Hepatocyte (in vitro differentiated cells): ENCODE results near the gene C19orf12. TPM values are rescaled to one million over a fixed set of nuclear protein-coding genes. Genes with fewer than 3 reads are reported as not detected.

Experiments
- DNase-seq: peaks from one replicate; pipeline ENCODE4 v3.0.0-alpha.2; 2016; ENCODE audit warnings: low spot score
- H2AFZ ChIP-seq: fragments of 200-600 bp; sonication (generic); 2 replicates; pipeline ENCODE4 v1.6.0; 2016; ENCODE audit warnings: antibody characterized with exemption, mild to moderate bottlenecking
- H3K27ac ChIP-seq: fragments of 200-600 bp; sonication (generic); 2 replicates; pipeline ENCODE4 v1.5.1; 2016; ENCODE audit warnings: mild to moderate bottlenecking
- H3K27me3 ChIP-seq: fragments of 200-600 bp; sonication (generic); 2 replicates; pipeline ENCODE4 v1.6.1; 2016
- H3K36me3 ChIP-seq: fragments of 200-600 bp; sonication (generic); replicated peaks from 2 replicates; pipeline ENCODE4 v1.5.1; 2016; ENCODE audit warnings: low read depth; ENCODE audit not compliant: insufficient read depth
- H3K4me1 ChIP-seq: fragments of 200-600 bp; sonication (generic); 2 replicates; pipeline ENCODE4 v1.5.1; 2016; ENCODE audit warnings: mild to moderate bottlenecking, moderate library complexity; ENCODE audit not compliant: insufficient read depth
- H3K4me2 ChIP-seq: fragments of 200-600 bp; sonication (generic); 2 replicates; pipeline ENCODE4 v1.6.0; 2016
- H3K4me3 ChIP-seq: fragments of 200-600 bp; sonication (generic); 2 replicates; pipeline ENCODE4 v1.5.1; 2016; ENCODE audit warnings: mild to moderate bottlenecking
- H3K79me2 ChIP-seq: fragments of 200-600 bp; sonication (generic); 2 replicates; pipeline ENCODE4 v1.6.0; 2017; ENCODE audit warnings: mild to moderate bottlenecking
- H3K9me2 ChIP-seq: fragments of 200-600 bp; sonication (generic); replicated peaks from 2 replicates; pipeline ENCODE4 v1.6.0; 2017; ENCODE audit warnings: mild to moderate bottlenecking; ENCODE audit not compliant: insufficient read depth
- H3K9me3 ChIP-seq: fragments of 200-600 bp; sonication (generic); 2 replicates; pipeline ENCODE4 v1.5.1; 2016; ENCODE audit warnings: low read depth, mild to moderate bottlenecking
- H4K20me1 ChIP-seq: fragments of 200-600 bp; sonication (generic); 2 replicates; pipeline ENCODE4 v1.6.0; 2016; ENCODE audit warnings: mild to moderate bottlenecking; ENCODE audit not compliant: insufficient read depth, poor library complexity, severe bottlenecking
- EZH2 ChIP-seq: fragments of 200-600 bp; sonication (generic); IDR thresholded peaks from 2 replicates; pipeline ENCODE4 v1.6.1; 2016; ENCODE audit warnings: antibody characterized with exemption, mild to moderate bottlenecking, borderline replicate concordance
- EZH2phosphoT487 ChIP-seq: fragments of 200-600 bp; sonication (generic); IDR thresholded peaks from one replicate; pipeline ENCODE4 v1.6.1; 2018; ENCODE audit warnings: antibody characterized with exemption, mild to moderate bottlenecking, low read depth, moderate library complexity; ENCODE audit not compliant: unreplicated experiment, severe bottlenecking
- WGBS: methylation state at CpG from one replicate; pipeline ENCODE4 v1.1.6; 2016; ENCODE audit warnings: low lambda C conversion rate; ENCODE audit errors: missing lambda C conversion rate; 5-methylcytosine and 5-hydroxymethylcytosine counted together
- polyA plus RNA-seq: library from polyadenylated mRNA; unstranded; fragments of >200 nt; fragmentation: Nextera tagmentation; extraction: Ambion mirVana; gene quantifications from 2 replicates; pipeline ENCODE4 v1.2.1, GENCODE V29; 2016
- total RNA-seq: library from RNA; depleted of rRNA; stranded (reverse); fragments of >200 nt; gene quantifications from 2 replicates; pipeline ENCODE4 v1.2.3, GENCODE V29; 2014
- TF ChIP-seq, protein P1 (sequence below): fragments of 200-600 bp; sonication (generic); IDR thresholded peaks from 2 replicates; pipeline ENCODE4 v1.5.1; 2016; ENCODE audit warnings: antibody characterized with exemption, mild to moderate bottlenecking; ENCODE audit not compliant: poor library complexity

The C19orf12 gene
- total and polyA plus RNA-seq, 2 experiments from 2014 or later: 41.5 to 57.2 TPM

DNA sequence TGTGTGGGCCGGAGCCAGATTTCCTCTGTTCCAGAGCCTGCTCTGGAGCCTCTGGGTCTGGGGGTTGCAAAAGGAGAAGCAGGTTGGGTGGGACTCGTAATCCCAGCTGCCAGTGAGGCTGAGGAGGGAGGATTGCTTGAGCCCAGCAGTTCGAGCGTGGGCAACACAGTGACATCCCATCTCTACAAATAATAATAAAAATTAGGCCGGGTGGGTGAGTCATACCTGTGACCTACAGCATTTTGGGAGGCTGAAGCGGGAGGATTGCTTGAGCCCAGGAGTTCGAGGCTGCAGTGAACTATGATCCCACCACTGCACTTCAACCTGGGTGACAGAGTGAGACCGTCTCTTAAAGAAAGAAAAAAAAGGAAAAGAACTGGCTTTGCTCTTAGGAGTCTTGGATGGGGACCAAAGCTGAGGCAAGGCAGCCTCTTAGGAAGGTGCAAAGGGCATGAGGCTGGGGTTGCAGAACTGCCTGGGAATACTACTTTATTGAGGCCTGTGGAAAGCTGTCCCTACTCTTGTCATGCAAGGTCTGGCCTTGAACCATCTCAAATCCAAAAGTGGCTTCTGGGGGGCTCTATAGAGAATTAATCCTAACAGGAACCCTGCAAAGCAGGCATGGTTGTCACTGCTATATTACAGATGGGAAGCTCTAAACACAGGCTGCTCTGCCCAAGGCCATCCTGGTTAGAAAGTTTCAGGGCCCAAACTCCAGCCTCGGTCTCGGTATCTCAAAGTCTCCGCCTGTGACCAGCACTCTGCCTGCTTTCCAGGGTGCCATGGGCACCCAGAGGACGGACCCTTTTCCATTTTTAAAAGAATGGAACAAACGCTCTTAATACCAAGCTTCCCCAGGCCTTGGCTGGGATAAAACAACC, 880 bp upstream of the C19orf12 start:
- peaks cover 49% of the 10 kb centered on the region for H3K79me2 ChIP-seq
- peaks cover 20% of the 10 kb centered on the region for H3K4me1 ChIP-seq
- H3K27ac ChIP-seq: peak overlapping the region; percentile 95
- peak; percentile 40 for DNase-seq
- H4K20me1 ChIP-seq: no peaks in the 10 kb centered on the region
- no peaks in the 10 kb centered on the region for H3K9me3 ChIP-seq
- H2AFZ ChIP-seq: peak overlapping the region; percentile 80
- peak overlapping the region; percentile 71 for H3K4me3 ChIP-seq
- TF ChIP-seq EZH2: no peak
- TF ChIP-seq, protein P1, sequence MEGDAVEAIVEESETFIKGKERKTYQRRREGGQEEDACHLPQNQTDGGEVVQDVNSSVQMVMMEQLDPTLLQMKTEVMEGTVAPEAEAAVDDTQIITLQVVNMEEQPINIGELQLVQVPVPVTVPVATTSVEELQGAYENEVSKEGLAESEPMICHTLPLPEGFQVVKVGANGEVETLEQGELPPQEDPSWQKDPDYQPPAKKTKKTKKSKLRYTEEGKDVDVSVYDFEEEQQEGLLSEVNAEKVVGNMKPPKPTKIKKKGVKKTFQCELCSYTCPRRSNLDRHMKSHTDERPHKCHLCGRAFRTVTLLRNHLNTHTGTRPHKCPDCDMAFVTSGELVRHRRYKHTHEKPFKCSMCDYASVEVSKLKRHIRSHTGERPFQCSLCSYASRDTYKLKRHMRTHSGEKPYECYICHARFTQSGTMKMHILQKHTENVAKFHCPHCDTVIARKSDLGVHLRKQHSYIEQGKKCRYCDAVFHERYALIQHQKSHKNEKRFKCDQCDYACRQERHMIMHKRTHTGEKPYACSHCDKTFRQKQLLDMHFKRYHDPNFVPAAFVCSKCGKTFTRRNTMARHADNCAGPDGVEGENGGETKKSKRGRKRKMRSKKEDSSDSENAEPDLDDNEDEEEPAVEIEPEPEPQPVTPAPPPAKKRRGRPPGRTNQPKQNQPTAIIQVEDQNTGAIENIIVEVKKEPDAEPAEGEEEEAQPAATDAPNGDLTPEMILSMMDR: no peak
- no peak for TF ChIP-seq EZH2phosphoT487
- no peaks in the 10 kb centered on the region for H3K27me3 ChIP-seq
- H3K36me3 ChIP-seq: no peaks in the 10 kb centered on the region
- no peaks in the 10 kb centered on the region for H3K9me2 ChIP-seq
- H3K4me2 ChIP-seq: peak overlapping the region; percentile 94
- WGBS: 54% methylated on average over 13 of the region's 13 CpGs

- 64% methylated on average over 7 of the region's 15 CpGs for WGBS
- Histone ChIP-seq H3K4me2 (peak overlapping the region; percentile 94), H3K79me2 (peaks cover 63% of the 10 kb centered on the region), H4K20me1 (no peaks in the 10 kb centered on the region), H3K9me3 (no peaks in the 10 kb centered on the region), H2AFZ (peak overlapping the region; percentile 80), H3K4me1 (peaks cover 20% of the 10 kb centered on the region), H3K36me3 (no peaks in the 10 kb centered on the region), H3K4me3 (peak overlapping the region; percentile 71), H3K27me3 (no peaks in the 10 kb centered on the region), H3K27ac (peak overlapping the region; percentile 95), H3K9me2 (no peaks in the 10 kb centered on the region)
- TF ChIP-seq EZH2 (no peak), EZH2phosphoT487 (no peak)
- TF ChIP-seq, protein P1: no peak
- DNase-seq: no peak
Observed at GRCh38 chr19:29714371-29714952, 599 bp downstream of the C19orf12 start.

DNA sequence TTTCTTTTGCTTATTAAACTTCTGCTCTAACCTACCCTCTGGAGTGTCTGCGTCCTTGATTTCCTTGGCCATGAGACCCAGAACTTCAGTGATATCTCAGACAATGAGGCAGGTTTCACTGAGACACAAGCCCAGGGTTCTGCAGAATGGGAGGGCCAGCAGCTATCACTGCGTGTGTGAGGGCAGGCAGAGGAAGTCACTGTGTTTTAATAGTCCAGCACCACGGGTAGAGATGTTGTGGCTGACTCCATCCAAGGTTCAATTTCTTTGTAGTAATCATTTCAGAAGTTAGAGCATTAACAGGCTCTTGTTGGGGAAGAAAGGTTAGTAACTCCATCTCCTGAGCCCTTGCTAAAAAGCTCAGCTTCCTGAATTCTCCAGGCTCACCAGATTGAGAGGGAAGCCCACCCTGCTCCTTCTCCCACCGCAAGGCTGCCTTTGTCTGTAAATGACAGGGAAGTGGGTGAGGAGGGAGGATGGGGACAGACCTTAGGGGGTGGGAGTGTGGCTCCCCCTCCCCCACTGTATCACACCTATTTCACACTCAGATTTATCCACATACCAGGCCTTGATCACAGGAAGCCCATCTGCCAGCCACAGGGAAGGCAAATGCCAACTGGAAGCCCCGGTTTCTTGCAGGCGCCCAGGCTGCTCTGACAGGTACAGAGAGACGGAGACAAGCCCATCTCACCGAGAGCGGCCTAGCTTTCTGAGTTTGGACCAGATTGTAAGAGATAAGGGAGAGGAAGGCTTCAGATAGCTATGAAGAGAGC, 2.1 kb downstream of the C19orf12 start:
- Histone ChIP-seq H3K4me1 (peaks cover 27% of the 10 kb centered on the region), H3K4me3 (no peak overlapping the region), H3K27ac (no peak overlapping the region), H3K27me3 (no peaks in the 10 kb centered on the region), H3K9me2 (no peaks in the 10 kb centered on the region), H3K4me2 (peak overlapping the region; percentile 94), H2AFZ (no peak overlapping the region), H4K20me1 (no peaks in the 10 kb centered on the region), H3K79me2 (peaks cover 63% of the 10 kb centered on the region), H3K9me3 (no peaks in the 10 kb centered on the region), H3K36me3 (no peaks in the 10 kb centered on the region)
- TF ChIP-seq EZH2phosphoT487 (no peak), EZH2 (no peak)
- TF ChIP-seq, protein P1: no peak
- WGBS: 66% methylated on average over 9 of the region's 9 CpGs
- DNase-seq: no peak
